GM23248 (cell line): ENCODE measurements around the gene ADGRF4.

ENCODE experiments used
- EZH2 ChIP-seq: fragments of 200-600 bp; sonication (generic); IDR thresholded peaks from 2 replicates; pipeline ENCODE4 v1.6.1; 2018; ENCODE audit warnings: antibody characterized with exemption, mild to moderate bottlenecking; ENCODE audit not compliant: insufficient read depth, poor library complexity, severe bottlenecking
- EZH2phosphoT487 ChIP-seq: fragments of 200-600 bp; sonication (generic); IDR thresholded peaks from 2 replicates; pipeline ENCODE4 v1.6.1; 2018; ENCODE audit warnings: antibody characterized with exemption, moderate library complexity, mild to moderate bottlenecking, low read depth; ENCODE audit not compliant: insufficient read depth

DNA sequence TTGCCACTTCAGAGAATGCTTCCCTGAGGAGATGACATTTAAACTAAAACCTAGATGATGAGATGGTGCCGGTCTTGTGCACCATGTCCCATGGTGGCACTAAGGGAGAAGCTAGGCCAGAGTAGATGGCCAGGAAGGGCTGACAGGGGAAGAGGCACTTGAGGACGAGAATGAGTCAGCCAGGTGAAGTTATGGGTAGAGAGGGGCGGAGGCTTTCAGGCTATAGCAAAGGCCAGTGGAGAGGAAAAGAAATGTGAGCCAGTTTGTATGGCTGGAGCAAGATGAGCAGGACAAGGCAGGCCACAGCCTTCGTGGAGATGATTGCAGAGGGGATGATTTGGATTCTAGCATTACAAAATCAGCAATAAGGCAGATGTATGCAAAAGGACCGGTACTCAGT lies 44.7 kb upstream of the ADGRF4 start:
- TF ChIP-seq EZH2: no peak
- no peak for TF ChIP-seq EZH2phosphoT487
